HG02623 (cell line): Measurements from ENCODE around the gene GRIK4.
A peak's percentile ranks its signal among the peaks of the same experiment; 100 is the strongest.
"Not testable (repeated sequence)": the region's sequence is repeated elsewhere in the genome, so short reads cannot be mapped to it uniquely, and the experiment has no call there.

Source experiments
- ATAC-seq: cut with Tn5 transposase; IDR thresholded peaks from one replicate; pipeline ENCODE4 v1.9.1; 2021; ENCODE audit warnings: moderate library complexity; ENCODE audit not compliant: unreplicated experiment

The GRIK4 gene

DNA sequence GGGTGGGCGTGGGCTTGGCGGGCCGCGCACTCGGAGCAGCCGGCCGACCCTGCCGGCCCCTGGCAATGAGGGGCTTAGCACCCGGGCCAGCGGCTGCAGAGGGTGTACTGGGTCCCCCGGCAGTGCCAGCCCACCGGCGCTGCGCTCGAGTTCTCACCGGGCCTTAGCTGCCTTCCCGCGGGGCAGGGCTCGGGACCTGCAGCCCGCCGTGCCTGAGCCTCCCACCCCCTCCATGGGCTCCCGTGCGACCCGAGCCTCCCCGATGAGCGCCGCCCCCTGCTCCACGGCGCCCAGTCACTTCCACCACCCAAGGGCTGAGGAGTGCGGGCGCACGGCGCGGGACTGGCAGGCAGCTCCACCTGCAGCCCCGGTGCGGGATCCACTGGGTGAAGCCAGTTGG is 510.2 kb downstream of the GRIK4 start:
- ATAC-seq: not testable (repeated sequence)

DNA sequence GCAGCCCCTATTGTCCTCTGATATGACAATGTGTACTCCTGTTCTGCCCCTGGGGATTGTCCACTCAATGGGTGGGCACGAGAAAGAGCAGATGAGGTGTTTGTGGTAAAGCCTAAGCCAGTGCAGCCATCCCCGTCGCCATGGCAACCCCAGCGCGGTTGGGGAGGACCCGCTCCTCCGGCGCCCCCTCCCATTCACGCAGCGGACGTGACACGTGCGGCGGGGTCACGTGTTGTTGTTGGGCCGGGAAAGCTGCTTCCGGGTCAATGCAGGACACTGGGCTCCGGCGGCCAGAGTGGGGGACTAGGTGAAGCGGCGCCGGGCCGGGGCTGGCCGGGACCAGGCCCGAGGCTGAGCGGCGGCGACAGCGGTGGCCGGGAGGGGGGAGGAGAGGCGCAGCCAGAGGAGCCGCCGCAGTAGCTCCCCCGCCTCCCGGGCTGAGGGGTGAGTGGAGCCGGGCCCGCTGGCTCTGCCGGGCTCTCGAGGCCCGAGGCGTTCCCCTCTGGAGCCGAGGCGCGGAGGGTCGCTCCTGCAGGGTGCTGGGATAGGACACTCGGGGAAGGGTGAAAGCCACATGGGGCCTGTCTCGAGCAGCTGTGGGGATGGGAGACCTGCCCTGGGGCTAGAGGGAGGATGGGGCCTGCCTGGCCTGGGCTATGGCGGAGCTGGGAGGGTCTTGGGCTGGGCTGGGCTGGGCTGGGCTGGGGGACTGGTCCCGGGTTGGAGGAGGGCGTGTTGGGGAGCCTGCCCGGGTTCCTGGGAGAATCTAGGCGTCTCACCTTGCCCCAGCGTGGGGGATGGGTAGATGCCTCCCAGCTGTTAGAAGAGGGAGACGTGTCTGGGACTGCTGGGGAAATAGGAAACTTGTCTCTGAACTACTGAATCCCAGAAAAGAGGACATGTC is 512.6 kb downstream of the GRIK4 start, which contains the start of gene TBCEL:
Gene TBCEL, plus strand, starts transcription at position 255 of the 904 bp plus-strand sequence. CDS start 21,589 bp downstream, outside the sequence.
- ATAC-seq: peak; percentile 94

DNA sequence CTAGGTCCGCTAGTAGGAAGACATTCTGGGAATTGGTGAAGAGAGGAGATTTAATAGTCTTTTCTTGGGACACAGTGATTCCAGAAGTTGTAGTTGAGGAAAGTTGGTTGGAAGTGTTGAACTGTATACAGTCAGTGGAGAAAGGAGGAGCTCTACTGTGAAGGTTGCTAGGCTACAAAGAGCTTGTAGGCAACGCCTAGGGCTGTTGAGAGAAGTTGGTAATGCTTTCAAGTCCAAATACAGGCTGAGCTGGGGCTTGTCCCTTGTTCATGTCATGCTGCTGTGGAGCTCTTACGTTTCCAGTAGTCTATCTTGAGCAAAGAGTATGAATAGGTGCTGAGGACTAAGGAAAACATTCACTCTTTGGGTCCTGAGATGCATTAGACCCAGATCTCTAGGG is 513.4 kb downstream of the GRIK4 start:
- no peak for ATAC-seq

DNA sequence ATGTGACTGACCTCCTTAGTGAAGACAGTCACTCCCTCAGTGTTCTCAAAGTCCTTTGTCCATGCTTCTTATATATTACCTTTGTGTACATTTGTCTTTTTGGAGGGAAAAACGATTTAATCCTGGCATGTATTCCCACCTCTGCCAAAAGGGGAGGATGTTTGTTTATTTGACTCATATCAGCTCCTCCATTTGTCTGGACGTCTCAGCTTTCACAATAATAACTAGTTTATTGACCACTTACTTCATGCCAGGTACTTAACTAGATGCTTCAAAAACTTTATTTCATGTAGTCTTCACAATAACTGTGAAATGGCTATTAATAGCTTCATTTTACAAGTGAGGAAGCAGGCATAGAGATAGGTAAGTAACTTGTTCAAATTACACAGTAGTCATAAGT is 517.6 kb downstream of the GRIK4 start:
- ATAC-seq: no peak

DNA sequence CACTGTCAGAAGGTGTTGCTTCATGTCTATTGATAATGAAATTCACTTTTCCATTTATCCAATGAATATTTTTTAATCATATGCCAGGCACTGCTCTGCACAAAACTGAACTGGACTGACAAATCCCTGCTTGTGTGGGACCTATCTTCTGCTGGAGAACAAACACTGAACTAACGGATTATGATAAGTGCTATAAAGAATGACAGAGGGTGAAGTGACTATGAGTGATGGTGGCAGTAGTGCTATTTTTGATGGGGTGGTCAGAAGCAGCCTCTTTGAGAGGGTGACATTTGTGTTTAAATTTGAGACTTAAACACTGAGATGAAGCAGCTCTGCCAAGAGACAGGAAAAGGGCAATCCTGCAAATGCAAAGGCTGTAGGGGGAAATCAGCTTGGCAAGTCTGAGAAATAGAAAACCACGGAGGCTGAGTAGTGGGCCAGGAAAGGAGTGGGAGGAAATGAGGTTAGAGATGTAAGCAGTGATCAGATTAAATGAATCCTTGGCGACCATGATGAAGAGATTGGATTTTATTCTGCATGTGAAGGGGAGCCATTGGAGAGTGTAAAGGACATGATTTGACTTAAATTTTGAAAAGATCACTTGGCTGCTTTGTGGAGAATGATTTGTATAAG is 518.4 kb downstream of the GRIK4 start:
- no peak for ATAC-seq

DNA sequence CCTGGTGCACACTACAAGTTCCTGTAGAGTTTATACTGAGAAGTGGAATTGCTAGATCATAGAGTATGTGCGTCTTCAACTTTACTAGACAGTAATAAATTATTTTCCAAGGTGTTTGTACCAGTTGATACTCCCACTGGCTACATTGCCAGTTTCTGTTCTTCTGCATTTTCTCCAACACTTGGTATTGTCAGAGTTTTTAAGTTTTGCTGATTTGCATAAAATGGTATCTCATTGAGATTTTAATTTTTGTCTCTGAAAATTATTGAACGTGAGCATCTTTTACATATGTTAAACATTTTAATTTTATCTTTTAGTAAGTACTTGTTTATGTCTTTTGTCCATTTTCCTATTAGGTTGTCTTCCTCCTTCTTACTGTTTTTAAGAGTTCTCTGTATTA is 519.6 kb downstream of the GRIK4 start:
- no peak for ATAC-seq

DNA sequence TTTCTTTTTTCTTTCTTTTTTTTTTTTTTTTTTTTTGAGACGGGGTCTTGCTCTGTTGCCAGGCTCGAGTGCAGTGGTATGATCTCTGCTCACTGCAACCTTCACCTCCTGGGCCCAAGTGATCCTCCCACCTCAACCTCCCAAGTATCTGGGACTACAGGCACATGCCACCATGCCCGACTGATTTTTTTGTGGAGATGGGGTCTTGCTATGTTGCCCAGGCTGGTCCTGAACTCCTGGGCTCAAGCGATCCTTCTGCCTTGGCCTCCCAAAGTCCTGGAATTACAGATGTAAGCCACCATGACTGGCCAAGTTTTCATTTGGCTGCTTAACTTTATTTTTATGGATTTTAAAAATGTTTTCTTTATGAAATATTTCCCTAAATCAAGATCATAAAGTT is 520.1 kb downstream of the GRIK4 start:
- ATAC-seq: not testable (repeated sequence)

DNA sequence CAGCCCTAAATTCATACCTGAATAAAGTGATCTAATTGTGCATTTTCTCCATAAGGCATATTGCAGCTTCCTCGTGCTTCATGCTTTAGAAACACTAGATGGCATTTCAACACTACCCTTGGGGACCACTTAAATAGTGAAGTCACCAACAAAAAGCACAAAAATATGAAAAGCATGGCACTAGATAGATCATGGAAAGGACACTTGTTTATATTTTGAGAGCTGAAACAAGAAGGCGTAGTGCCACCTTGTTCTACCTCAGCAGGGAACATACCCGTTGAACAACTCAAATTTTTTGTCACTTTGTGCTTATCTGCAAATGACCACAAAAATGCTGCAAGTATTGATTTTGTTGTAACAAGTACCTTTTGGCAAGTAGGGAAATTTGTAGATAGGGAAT is 521.0 kb downstream of the GRIK4 start:
- no peak for ATAC-seq

DNA sequence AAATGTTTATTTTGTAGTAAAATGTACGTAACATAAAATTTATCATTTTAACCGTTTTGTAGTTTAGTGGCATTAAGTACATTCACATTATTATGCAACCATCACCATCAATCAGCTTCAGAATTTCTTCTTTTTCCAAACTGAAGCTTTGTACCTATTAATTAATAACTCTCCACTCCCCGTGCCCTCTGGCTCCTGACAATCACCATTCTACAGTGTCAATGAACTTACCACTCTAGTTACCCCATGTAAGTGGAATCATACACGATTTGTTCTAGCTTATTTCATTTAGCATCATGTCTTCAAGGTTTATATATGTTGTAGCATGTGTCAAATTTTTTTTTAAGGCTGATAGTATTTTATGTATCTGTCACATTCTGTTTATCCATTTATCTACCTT is 522.1 kb downstream of the GRIK4 start:
- no peak for ATAC-seq

DNA sequence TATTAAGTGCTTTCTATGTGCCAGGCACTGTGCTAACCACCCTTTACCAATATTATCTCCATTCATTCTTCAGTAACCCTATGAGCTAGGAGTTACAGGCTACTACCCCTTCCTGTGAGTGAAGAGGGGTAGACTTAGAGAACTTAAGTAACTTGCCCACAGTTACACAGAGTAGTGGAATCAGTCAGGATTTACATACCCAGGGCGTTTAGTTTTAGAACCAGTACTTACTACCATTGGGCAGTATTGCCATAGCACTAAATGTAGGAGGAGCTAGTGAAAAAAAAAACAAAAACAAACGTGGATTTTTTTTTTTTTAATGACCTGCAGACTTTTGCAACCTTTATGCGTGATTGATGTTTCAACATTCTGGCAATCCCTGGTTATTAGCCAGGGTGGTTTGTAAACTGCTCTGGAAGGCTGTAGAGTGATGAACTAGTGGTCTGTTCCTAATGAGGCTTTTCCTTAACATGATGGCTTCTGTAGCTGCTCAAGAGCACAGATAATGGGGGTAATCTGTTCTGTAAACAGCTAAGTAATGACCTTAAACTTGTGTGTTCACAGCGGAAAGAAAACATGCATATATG is 523.7 kb downstream of the GRIK4 start:
- ATAC-seq: no peak

DNA sequence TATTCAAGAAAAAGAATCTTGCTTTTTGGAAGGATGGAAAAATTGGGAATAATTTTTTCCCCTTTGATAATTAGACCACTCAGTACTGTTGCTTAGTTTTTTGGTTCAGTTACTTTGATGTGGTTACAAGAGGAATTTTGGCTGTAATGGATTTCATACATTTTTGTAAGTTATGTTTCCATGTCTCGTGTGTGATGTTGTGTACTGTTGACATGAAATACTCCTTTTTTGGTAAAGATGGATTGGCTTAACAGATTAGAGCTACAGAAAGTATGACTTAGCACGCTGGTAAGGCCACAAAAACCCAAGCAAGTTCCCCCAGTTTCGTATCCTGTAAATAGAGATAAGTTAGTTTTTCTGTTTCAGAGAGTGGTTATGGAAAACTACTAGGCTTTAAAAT is 524.2 kb downstream of the GRIK4 start:
- ATAC-seq: no peak

DNA sequence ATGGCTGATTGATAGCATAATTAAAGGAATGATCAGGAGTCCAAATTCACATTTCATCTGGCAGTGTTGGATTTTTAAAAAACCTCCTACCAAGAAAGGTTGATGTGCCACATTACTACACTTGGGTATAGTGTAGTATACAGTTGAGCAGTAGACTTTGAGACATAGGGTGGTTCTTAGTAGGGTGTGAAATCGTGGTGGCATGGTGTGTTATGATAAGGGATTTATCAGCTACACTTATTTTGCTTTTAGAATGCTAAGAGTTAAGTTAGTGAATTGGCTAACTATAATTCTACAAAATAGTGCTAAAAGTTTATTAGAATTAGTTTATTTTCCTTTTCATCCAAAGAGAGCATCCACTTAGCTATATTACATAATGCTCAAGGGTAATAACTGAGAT is 525.5 kb downstream of the GRIK4 start:
- ATAC-seq: no peak
